ENCODE measurements around the gene SFT2D3.
"Not testable (repeated sequence)": the region's sequence is repeated elsewhere in the genome, so short reads cannot be mapped to it uniquely, and the experiment has no call there.

Gene SFT2D3

DNA sequence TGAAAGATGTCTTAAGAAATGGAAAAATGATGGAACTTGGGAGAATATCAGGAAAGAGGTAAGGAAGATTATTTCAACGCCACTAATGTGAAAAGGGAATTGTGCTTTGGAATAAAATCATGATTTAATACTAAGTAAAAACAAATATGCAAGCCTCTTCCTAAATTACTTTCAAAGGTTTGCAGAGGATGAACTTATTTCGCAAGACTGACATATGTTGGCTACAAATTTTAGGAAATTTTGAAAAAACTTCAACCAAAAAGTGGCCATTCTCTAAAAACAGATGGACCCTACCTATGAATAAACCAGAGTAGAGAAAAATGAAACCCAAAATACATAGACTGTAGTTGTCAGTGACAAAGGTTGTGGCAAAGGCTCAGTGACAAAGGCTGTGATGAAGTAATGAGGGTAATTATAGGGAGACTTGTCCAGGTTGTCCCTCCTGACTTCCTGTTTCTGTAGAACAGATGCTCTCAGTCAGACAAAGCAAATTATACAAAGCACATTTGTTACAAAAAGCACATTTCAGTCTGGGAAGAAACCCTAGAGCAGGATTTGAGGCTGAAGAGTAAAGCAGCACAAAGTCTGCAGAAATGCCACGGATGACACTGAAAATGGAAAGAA is 39.5 kb downstream of the SFT2D3 start:
- DNase-seq (ENCODE audit: low read depth in 2 of 2), result no peak

DNA sequence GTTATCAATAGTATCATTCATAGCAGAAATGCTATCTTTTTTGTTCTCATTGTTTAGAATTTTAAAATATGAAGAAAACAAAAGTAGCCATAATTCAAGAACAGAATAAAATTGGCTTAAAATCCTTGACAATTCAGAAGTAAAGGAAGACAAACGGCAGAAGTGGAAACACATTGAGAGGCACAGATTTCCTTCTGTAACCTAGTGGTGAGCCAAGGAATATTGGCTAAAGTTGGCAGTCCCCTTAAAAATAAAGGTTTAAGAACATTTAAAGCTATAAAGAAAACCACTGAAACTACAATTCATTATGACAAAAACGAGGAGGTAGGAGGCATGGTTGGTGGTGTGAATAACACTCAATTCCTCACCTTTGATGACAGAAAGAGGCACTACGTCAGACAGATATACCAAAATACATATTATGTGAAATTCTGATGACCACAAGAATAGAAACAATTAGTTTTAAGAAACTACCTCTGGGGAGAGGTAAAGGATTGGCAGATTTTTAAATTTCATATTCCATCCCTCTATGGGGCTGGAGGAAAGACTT is 42.3 kb downstream of the SFT2D3 start:
- no peak for DNase-seq (ENCODE audit: low read depth in 2 of 2)

DNA sequence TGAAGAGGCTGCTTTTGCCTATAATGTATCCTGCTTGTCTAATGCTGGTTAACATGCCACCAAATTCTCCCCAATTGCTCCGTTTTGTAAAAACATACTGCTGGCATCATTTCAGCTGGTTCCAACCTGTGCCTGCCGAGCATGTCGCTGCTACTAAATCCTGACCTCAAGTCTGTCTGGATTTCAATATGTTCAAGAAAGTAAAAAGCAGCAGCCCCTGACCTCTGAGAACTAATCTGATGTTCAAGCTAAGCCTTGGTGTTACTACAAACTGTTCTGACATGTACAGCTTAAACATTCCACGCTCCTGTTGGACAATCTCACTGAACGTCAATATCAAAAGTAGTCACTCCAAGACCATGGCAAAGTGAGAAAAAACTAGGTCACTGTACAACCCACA is 46.3 kb downstream of the SFT2D3 start:
- DNase-seq (ENCODE audit: low read depth in 2 of 2), result no peak

DNA sequence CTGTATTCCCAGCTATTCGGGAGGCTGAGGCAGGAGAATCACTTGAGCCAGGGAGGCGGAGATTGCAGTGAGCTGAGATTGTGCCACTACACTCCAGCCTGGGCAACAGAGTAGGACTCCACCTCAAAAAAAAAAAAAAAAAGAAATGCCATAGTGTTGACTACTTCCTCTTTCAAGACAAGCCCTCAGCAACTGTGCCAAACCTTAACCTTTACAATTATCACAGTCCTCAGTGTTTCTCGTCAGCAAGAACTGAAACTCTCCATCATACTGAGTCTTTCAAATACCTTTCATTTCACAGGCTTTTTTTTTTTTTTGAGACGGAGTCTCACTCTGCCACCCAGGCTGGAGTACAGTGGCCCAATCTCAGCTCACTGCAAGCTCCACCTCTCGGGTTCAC is 48.2 kb downstream of the SFT2D3 start:
- not testable (repeated sequence) for DNase-seq (ENCODE audit: low read depth in 2 of 2)

- no peak for DNase-seq (ENCODE audit: low read depth in 2 of 2)
Observed at GRCh38 chr2:127753374-127753773, 52.1 kb downstream of the SFT2D3 start.

GRCh38 chr2:127754186-127754585 is 52.9 kb downstream of the SFT2D3 start:
- no peak for DNase-seq (ENCODE audit: low read depth in 2 of 2)
